RPMI7951 (cell line): ENCODE measurements around the gene BOLA1. TPM values are rescaled to one million over a fixed set of nuclear protein-coding genes. Genes with fewer than 3 reads are reported as not detected.
"Not testable (repeated sequence)": the region's sequence is repeated elsewhere in the genome, so short reads cannot be mapped to it uniquely, and the experiment has no call there.

Experiments used
- DNase-seq: peaks from one replicate; pipeline ENCODE4 v3.0.0-alpha.2; 2012; ENCODE audit warnings: low read depth
- total RNA-seq: library from RNA; depleted of rRNA; stranded (reverse); fragments of >200 nt; shearing (Covaris generic); gene quantifications from 2 replicates; pipeline ENCODE4 v1.2.3, GENCODE V29; 2014; rRNA removed

The BOLA1 gene
- total RNA-seq, 1 experiment from 2014 or later = 16.7 TPM

DNA sequence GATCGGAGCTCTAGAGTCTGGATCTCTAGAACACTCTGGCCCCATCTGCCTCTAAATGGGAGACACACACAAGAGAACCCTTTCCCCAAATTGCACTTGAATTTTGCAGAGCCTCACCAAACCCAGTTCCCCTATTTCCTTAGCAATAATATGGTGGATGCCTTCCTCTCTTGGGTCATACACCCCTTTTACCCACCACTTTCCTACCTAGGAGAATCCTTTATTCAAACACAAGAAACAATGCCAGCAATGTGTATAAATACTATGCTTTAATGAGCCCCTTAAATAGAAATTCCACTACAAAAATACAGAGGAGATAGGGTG is 29.0 kb downstream of the BOLA1 start:
- no peak for DNase-seq

- DNase-seq = no peak
These were observed 30.5 kb downstream of the BOLA1 start for GRCh38 chr1:149929856-149930255.

- no peak for DNase-seq
These were observed 31.9 kb downstream of the BOLA1 start for GRCh38 chr1:149931212-149931790.

GRCh38 chr1:149932474-149932873 is 33.1 kb downstream of the BOLA1 start:
- DNase-seq = no peak

DNA sequence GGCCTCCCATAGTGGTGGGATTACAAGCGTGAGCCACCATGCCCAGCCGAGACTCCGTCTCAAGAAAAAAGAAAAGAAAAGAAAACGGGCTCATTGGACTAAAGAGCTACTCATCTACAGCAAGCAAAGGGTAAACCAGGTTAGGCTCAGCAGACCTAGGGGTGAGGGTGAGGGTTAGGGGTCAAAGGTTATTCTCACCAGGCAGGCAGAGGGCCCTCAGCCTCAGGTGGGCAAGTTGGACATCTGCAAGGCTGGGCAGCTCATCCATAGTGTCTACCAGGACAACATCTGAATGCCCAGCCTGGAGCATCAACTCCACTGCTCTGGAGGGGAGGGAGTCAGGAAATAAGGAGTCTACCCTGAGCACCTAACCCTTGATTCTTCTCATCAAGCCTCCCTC is 33.8 kb downstream of the BOLA1 start:
- no peak for DNase-seq

- no peak for DNase-seq
These were observed 35.0 kb downstream of the BOLA1 start for GRCh38 chr1:149934356-149934755.

DNA sequence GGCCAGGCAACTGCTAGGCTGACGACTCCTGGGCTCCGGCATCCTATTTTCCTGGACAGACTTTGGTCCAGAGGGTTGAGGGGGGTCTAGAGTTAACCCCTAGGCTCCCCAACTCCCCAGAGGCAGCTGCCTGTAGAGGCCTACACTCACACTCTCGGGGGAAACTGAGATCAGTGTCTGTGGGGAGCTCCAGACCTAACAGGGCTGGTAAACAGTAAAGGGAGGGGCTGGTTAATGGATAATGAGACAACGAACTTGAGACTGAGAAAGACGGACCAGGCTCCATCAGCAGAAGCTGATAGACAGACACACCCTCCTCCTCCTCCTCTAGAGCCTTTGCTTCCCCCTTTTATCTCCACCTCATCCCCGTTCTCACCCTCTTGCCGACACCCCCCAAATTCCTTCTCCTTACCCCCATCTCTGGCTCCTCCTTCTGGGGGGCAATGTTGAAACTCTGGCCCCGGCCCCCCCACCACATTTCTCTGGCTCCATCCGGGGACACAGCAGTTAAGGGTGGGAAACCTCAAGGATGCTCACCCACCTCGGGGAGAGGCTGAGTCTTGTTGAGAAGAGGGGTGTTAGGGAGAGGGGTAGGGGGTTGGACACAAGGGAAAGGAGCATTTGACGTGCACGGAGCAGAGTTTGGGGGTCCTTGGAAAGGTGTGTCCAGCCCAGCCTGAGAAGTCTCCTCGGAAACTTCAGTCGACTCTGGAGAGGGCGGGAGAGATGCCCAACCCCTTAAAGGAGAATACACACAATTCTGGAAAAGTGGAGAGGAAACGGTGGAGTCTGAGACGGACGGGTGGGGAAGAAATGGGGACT is 37.0 kb downstream of the BOLA1 start, which contains the start of gene MTMR11:
Gene MTMR11 (minus strand): TSS at position 710 of the 822 bp plus-strand sequence. CDS start 232 bp downstream, at position 478.
- peak; percentile 45 for DNase-seq

DNA sequence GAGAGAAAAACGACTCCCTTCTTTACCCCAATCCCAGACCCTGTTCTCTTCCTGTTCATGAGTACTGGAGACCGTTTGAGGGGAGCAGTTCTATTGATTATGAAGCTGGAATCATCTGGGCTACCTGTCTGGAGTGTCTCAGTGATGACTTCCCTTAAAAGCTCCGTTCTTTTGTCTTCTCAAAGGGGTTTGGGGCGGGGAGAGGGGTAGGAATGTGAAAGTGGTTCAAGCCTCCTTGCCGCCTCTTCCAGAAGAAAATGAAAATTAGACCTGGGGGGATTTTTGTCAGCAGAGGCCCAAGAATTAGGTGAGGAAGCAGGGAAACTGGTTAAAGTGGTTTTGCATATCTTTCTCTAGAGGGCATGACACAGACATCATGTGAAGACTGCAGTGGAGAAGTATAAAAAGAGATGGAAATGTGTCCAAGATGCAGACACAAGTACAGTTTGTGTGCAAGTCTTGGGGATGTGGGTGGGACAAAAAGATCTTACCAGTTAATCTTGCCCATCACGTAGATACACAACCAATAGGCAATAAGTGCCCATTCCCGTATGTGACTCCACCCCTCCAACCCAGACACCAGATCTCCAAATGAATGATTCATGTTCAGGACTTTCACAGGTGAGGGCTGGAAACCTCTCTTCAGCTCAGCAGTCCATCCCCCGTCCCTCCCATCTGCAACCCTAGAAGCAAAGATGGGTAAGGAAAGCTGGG is 37.8 kb downstream of the BOLA1 start:
- DNase-seq = peak; percentile 65

- no peak for DNase-seq
These were observed 38.4 kb downstream of the BOLA1 start for GRCh38 chr1:149937759-149938158.

GRCh38 chr1:149938668-149939003 is 39.3 kb downstream of the BOLA1 start:
- not testable (repeated sequence) for DNase-seq

DNA sequence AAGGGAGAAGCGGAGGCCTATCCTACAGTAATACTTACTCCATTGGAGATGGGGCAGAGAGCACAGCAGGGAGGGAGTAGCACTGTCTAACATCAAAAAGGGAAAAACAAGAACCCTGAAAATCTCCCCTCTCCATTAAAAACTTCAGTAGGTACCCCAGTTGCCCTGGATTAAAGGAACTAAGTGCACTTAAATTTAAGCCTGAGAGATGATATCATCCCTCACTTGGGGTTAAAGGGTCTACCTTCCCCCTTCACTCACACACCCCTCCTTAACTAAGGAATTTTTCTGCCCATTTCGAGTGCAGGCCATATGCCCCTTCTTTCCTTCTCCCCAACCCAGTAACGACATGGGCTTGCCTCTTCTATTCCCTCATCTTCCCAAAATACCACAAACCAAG is 41.1 kb downstream of the BOLA1 start:
- DNase-seq = no peak

DNA sequence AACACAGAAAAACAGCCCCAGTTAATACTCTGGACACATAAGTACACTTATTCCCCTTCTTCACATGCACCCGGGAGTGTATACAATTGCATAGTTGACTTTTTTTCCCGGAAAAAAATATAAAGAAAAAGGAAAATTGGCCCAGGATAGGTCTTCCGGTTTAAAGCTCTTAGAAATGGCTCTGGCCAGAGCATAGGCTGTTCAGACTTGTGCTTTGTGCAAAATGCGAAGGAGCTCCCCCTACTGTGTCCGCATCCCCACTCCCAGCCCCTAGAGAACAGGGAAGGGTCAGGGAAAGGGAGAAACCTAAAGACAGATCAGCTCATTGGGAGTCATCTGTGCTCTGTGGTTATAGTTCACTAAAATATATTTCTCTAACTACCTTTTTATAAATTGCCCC is 42.8 kb downstream of the BOLA1 start:
- peak; percentile 13 for DNase-seq

- no peak for DNase-seq
These were observed 43.5 kb downstream of the BOLA1 start for GRCh38 chr1:149942885-149943284.

GRCh38 chr1:149945206-149945605 is 45.8 kb downstream of the BOLA1 start:
- DNase-seq = no peak

GRCh38 chr1:149949911-149950310 is 50.5 kb downstream of the BOLA1 start:
- DNase-seq = no peak

Other genes starting within 250 kb of the BOLA1 start
- not detected in 2 replicates for gene FCGR1A, start 116.9 kb upstream of the BOLA1 start, total RNA-seq
- 11.4 and 12.7 TPM in 2 replicates for gene SV2A, start 18.3 kb downstream of the BOLA1 start, total RNA-seq
- 22.0 and 33.2 TPM in 2 replicates for gene SF3B4, start 28.2 kb downstream of the BOLA1 start, total RNA-seq
- 5.2 and 6.1 TPM in 2 replicates for gene MTMR11, start 37.3 kb downstream of the BOLA1 start, total RNA-seq
- 5.9 and 7.2 TPM in 2 replicates for gene OTUD7B, start 111.2 kb downstream of the BOLA1 start, total RNA-seq
- gene VPS45, start 168.2 kb downstream of the BOLA1 start, total RNA-seq = 43.6 and 56.7 TPM in 2 replicates